ENCODE results near the gene CRHR2. TPM values are rescaled to one million over a fixed set of nuclear protein-coding genes. Genes with fewer than 3 reads are reported as not detected.

The CRHR2 gene
- total RNA-seq, 5 donors from 2014 or later (not counting 1 experiment from before 2014, with no cell fraction given): 0.09 TPM; not detected in 4

GRCh38 chr7:30616318-30616717 lies 65.9 kb downstream of the CRHR2 start:
- H3K36me3 Mint-ChIP-seq: peaks cover 61% of the 10 kb centered on the region
- Histone ChIP-seq H3K27me3 (replicated peaks in 1 of 2; ENCODE audit: control insufficient read depth in 2 of 2, extremely low read depth in 1 of 2, insufficient read depth in 2 of 2, low read length in 1 of 2) (no peaks in the 10 kb centered on the region), H3K4me1 (ENCODE audit: control insufficient read depth in 1 of 2, extremely low read depth in 1 of 2, insufficient read depth in 2 of 2, low read length in 2 of 2) (no peaks in the 10 kb centered on the region), H3K4me3 (ENCODE audit: control insufficient read depth in 1 of 2, extremely low read depth in 1 of 2, low read length in 1 of 2) (no peak overlapping the region), H3K36me3 (ENCODE audit: control insufficient read depth in 2 of 2, extremely low read depth in 1 of 2, insufficient read depth in 1 of 2, low read length in 1 of 2) (peaks cover 3 to 75% of the 10 kb centered on the region in 2 donors), H3K27ac (ENCODE audit: low read length) (no peak overlapping the region), H3K9me3 (no peaks in the 10 kb centered on the region)
- 92% methylated on average over 1 of the region's 4 CpGs for WGBS (ENCODE audit: insufficient coverage)
- no peaks in the 10 kb centered on the region for H3K27me3 Mint-ChIP-seq
- H3K27ac Mint-ChIP-seq: no peak overlapping the region
- H3K4me1 Mint-ChIP-seq: peaks cover 0 to 12% (median 4%) of the 10 kb centered on the region in 3 donors
- no peak for ATAC-seq (replicated peaks in 1 of 4)
- CTCF ChIA-PET: interaction anchor here in 1 of 2 donors (1.6 kb wide), 1 partner anchor 124 kb away, joined by 3 read pairs; no protein-coding TSS in a partner anchor
- POLR2A ChIA-PET: no interaction called here
- H3K9me3 Mint-ChIP-seq: no peaks in the 10 kb centered on the region
- H3K4me3 Mint-ChIP-seq: no peak overlapping the region
- DNase-seq: no peak

GRCh38 chr7:30613366-30614325 lies 68.6 kb downstream of the CRHR2 start:
- H3K27me3 Mint-ChIP-seq: no peaks in the 10 kb centered on the region
- 96% methylated on average over 3 of the region's 4 CpGs for WGBS (ENCODE audit: insufficient coverage)
- H3K36me3 Mint-ChIP-seq: peaks cover 75% of the 10 kb centered on the region
- no peaks in the 10 kb centered on the region for H3K9me3 Mint-ChIP-seq
- no peak overlapping the region for H3K4me3 Mint-ChIP-seq
- H3K36me3 ChIP-seq (ENCODE audit: control insufficient read depth in 2 of 2, extremely low read depth in 1 of 2, insufficient read depth in 1 of 2, low read length in 1 of 2): peaks cover 3 to 69% of the 10 kb centered on the region in 2 donors
- POLR2A ChIA-PET: interaction anchor here in 1 of 2 donors (0.8 kb wide), 1 partner anchor 18 kb away, joined by 3 read pairs; no protein-coding TSS in a partner anchor
- H3K4me1 Mint-ChIP-seq: peaks cover 8 to 16% (median 11%) of the 10 kb centered on the region in 3 donors
- H3K4me1 ChIP-seq (ENCODE audit: control insufficient read depth in 1 of 2, extremely low read depth in 1 of 2, insufficient read depth in 2 of 2, low read length in 2 of 2): no peaks in the 10 kb centered on the region
- CTCF ChIA-PET: interaction anchor here (0.6 to 1.3 kb wide), 3 partner anchors 124 to 434 kb away, joined by 3 read pairs; no protein-coding TSS in a partner anchor
- no peak overlapping the region for H3K27ac ChIP-seq (ENCODE audit: low read length)
- no peaks in the 10 kb centered on the region for H3K9me3 ChIP-seq
- H3K27ac Mint-ChIP-seq: peak overlapping the region in 1 of 2 donors; percentile 34
- ATAC-seq (replicated peaks in 1 of 4): no peak
- no peak overlapping the region for H3K4me3 ChIP-seq (ENCODE audit: control insufficient read depth in 1 of 2, extremely low read depth in 1 of 2, low read length in 1 of 2)
- no peaks in the 10 kb centered on the region for H3K27me3 ChIP-seq (replicated peaks in 1 of 2; ENCODE audit: control insufficient read depth in 2 of 2, extremely low read depth in 1 of 2, insufficient read depth in 2 of 2, low read length in 1 of 2)
- no peak for DNase-seq

GRCh38 chr7:30612658-30613265 lies 69.5 kb downstream of the CRHR2 start:
- no peak for ATAC-seq (replicated peaks in 1 of 4)
- peaks cover 12 to 17% (median 17%) of the 10 kb centered on the region in 3 donors for H3K4me1 Mint-ChIP-seq
- H3K9me3 Mint-ChIP-seq: no peaks in the 10 kb centered on the region
- no peak overlapping the region for H3K27ac ChIP-seq (ENCODE audit: low read length)
- DNase-seq: no peak
- no peaks in the 10 kb centered on the region for H3K9me3 ChIP-seq
- H3K4me1 ChIP-seq (ENCODE audit: control insufficient read depth in 1 of 2, extremely low read depth in 1 of 2, insufficient read depth in 2 of 2, low read length in 2 of 2): no peaks in the 10 kb centered on the region
- H3K4me3 ChIP-seq (ENCODE audit: control insufficient read depth in 1 of 2, extremely low read depth in 1 of 2, low read length in 1 of 2): no peak overlapping the region
- ChIA-PET CTCF (interaction anchor here in 1 of 2 donors (1.3 kb wide), 1 partner anchor 128 kb away, joined by 3 read pairs; no protein-coding TSS in a partner anchor), POLR2A (interaction anchor here (0.5 to 0.8 kb wide), 2 partner anchors 19 to 403 kb away, joined by 3 to 5 read pairs; no protein-coding TSS in a partner anchor)
- 64% methylated on average over 2 of the region's 6 CpGs for WGBS (ENCODE audit: insufficient coverage)
- peaks cover 3 to 74% of the 10 kb centered on the region in 2 donors for H3K36me3 ChIP-seq (ENCODE audit: control insufficient read depth in 2 of 2, extremely low read depth in 1 of 2, insufficient read depth in 1 of 2, low read length in 1 of 2)
- peaks cover 78% of the 10 kb centered on the region for H3K36me3 Mint-ChIP-seq
- H3K27me3 Mint-ChIP-seq: no peaks in the 10 kb centered on the region
- H3K27me3 ChIP-seq (replicated peaks in 1 of 2; ENCODE audit: control insufficient read depth in 2 of 2, extremely low read depth in 1 of 2, insufficient read depth in 2 of 2, low read length in 1 of 2): no peaks in the 10 kb centered on the region
- no peak overlapping the region for H3K4me3 Mint-ChIP-seq
- H3K27ac Mint-ChIP-seq: no peak overlapping the region

- Histone ChIP-seq H3K4me3 (ENCODE audit: control insufficient read depth in 1 of 2, extremely low read depth in 1 of 2, low read length in 1 of 2) (no peak overlapping the region), H3K27me3 (replicated peaks in 1 of 2; ENCODE audit: control insufficient read depth in 2 of 2, extremely low read depth in 1 of 2, insufficient read depth in 2 of 2, low read length in 1 of 2) (no peaks in the 10 kb centered on the region), H3K36me3 (ENCODE audit: control insufficient read depth in 2 of 2, extremely low read depth in 1 of 2, insufficient read depth in 1 of 2, low read length in 1 of 2) (peaks cover 0 to 75% of the 10 kb centered on the region in 2 donors), H3K27ac (ENCODE audit: low read length) (no peak overlapping the region), H3K4me1 (ENCODE audit: control insufficient read depth in 1 of 2, extremely low read depth in 1 of 2, insufficient read depth in 2 of 2, low read length in 2 of 2) (no peaks in the 10 kb centered on the region), H3K9me3 (no peaks in the 10 kb centered on the region)
- peaks cover 8 to 38% (median 16%) of the 10 kb centered on the region in 3 donors for H3K4me1 Mint-ChIP-seq
- DNase-seq: no peak
- ChIA-PET POLR2A (interaction anchor here in 1 of 2 donors (0.7 kb wide), 1 partner anchor 1993 kb away, joined by 5 read pairs; no protein-coding TSS in a partner anchor), CTCF (interaction anchor here in 1 of 2 donors (0.9 kb wide), 1 partner anchor 134 kb away, joined by 4 read pairs; no protein-coding TSS in a partner anchor)
- no CpG with 5 or more reads among the region's 3 CpGs for WGBS (ENCODE audit: insufficient coverage)
- peaks cover 70% of the 10 kb centered on the region for H3K36me3 Mint-ChIP-seq
- no peak for ATAC-seq (replicated peaks in 1 of 4)
- no peak overlapping the region for H3K4me3 Mint-ChIP-seq
- no peak overlapping the region for H3K27ac Mint-ChIP-seq
- no peaks in the 10 kb centered on the region for H3K27me3 Mint-ChIP-seq
- H3K9me3 Mint-ChIP-seq: no peaks in the 10 kb centered on the region
Measured at GRCh38 chr7:30605832-30606231, 76.4 kb downstream of the CRHR2 start.

- Histone ChIP-seq H3K4me3 (ENCODE audit: control insufficient read depth in 1 of 2, extremely low read depth in 1 of 2, low read length in 1 of 2) (no peak overlapping the region), H3K27me3 (replicated peaks in 1 of 2; ENCODE audit: control insufficient read depth in 2 of 2, extremely low read depth in 1 of 2, insufficient read depth in 2 of 2, low read length in 1 of 2) (no peaks in the 10 kb centered on the region), H3K4me1 (ENCODE audit: control insufficient read depth in 1 of 2, extremely low read depth in 1 of 2, insufficient read depth in 2 of 2, low read length in 2 of 2) (no peaks in the 10 kb centered on the region), H3K36me3 (ENCODE audit: control insufficient read depth in 2 of 2, extremely low read depth in 1 of 2, insufficient read depth in 1 of 2, low read length in 1 of 2) (peaks cover 0 to 79% of the 10 kb centered on the region in 2 donors), H3K27ac (ENCODE audit: low read length) (no peak overlapping the region), H3K9me3 (no peaks in the 10 kb centered on the region)
- Mint-ChIP-seq H3K36me3 (peaks cover 74% of the 10 kb centered on the region), H3K27me3 (no peaks in the 10 kb centered on the region), H3K27ac (no peak overlapping the region), H3K4me1 (peaks cover 5 to 35% (median 21%) of the 10 kb centered on the region in 3 donors), H3K9me3 (no peaks in the 10 kb centered on the region), H3K4me3 (no peak overlapping the region)
- WGBS (ENCODE audit: insufficient coverage): no CpG with 5 or more reads among the region's 3 CpGs
- no peak for ATAC-seq (replicated peaks in 1 of 4)
- ChIA-PET POLR2A (interaction anchor here in 1 of 2 donors (0.7 kb wide), 1 partner anchor 9 kb away, joined by 3 read pairs; no protein-coding TSS in a partner anchor), CTCF (no interaction called here)
- no peak for DNase-seq
Measured at GRCh38 chr7:30604901-30605300, 77.4 kb downstream of the CRHR2 start.

Data from T-cell (primary cell).